ENCODE data around the gene NRL.

DNA sequence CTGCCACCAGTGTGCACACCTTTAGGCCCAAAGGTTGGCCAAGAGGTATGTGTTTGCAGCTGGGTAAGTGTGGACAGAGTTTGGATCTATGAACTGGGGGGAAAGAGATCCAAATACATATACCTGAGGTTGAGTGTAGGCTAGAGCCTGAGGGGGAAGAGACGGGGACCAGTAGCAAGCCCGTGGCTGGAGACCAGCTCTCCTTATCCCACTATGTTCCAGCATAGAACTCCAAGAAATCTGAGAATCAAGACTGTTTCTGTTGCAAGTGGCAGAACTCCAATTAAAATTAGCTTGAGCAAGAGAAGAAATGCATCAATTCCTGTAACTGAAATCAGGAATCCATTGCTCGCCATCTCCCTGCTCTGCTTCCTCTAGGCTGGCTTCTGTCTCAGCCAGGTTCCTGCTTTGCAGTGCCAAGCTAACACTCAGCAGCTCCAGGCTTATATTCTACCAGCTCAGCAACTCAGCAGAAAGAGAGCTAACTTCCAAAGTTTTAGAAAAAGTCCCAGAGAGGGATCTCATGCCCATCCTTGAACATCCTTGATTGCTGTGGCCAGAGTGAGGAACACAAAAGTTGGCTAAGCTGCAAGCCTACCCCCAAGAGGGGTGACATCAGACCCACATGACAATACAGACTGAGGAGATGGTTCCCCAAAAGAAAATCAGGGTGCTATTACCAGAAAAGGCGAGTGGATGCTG lies 22.1 kb downstream of the NRL start:
- TF ChIP-seq POLR2A (IDR thresholded peaks at IDR 0.05; ENCODE audit: low read depth, low read length) (no peak), POLR2AphosphoS5 (IDR thresholded peaks at IDR 0.05; ENCODE audit: low read length) (no peak), ZNF384 (IDR thresholded peaks at IDR 0.05; ENCODE audit: borderline replicate concordance, low read depth, low read length) (no peak), MXI1 (IDR thresholded peaks at IDR 0.05; ENCODE audit: low read depth, low read length) (no peak)
- TF ChIP-seq, protein P1, sequence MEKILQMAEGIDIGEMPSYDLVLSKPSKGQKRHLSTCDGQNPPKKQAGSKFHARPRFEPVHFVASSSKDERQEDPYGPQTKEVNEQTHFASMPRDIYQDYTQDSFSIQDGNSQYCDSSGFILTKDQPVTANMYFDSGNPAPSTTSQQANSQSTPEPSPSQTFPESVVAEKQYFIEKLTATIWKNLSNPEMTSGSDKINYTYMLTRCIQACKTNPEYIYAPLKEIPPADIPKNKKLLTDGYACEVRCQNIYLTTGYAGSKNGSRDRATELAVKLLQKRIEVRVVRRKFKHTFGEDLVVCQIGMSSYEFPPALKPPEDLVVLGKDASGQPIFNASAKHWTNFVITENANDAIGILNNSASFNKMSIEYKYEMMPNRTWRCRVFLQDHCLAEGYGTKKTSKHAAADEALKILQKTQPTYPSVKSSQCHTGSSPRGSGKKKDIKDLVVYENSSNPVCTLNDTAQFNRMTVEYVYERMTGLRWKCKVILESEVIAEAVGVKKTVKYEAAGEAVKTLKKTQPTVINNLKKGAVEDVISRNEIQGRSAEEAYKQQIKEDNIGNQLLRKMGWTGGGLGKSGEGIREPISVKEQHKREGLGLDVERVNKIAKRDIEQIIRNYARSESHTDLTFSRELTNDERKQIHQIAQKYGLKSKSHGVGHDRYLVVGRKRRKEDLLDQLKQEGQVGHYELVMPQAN (conservative IDR thresholded peaks at IDR 0.05): no peak

Data from GM12878 (cell line).